IPS-15b (cell line): Measurements from ENCODE around the gene DOK3.
"Not testable (repeated sequence)": the region's sequence is repeated elsewhere in the genome, so short reads cannot be mapped to it uniquely, and the experiment has no call there.

Experiments used
- H3K27me3 ChIP-seq: one replicate; pipeline ENCODE4 v1.6.1; 2013; ENCODE audit warnings: low read length; ENCODE audit not compliant: control insufficient read depth, insufficient read depth
- H3K36me3 ChIP-seq: one replicate; pipeline ENCODE4 v1.6.1; 2013; ENCODE audit warnings: low read length; ENCODE audit not compliant: control insufficient read depth, insufficient read depth
- H3K4me1 ChIP-seq: one replicate; pipeline ENCODE4 v1.6.1; 2013; ENCODE audit warnings: mild to moderate bottlenecking, low read length; ENCODE audit not compliant: control insufficient read depth, insufficient read depth
- H3K4me3 ChIP-seq: one replicate; pipeline ENCODE4 v1.5.1; 2013; ENCODE audit warnings: low read depth, low read length
- H3K9ac ChIP-seq: one replicate; pipeline ENCODE4 v1.6.1; 2013; ENCODE audit warnings: low read depth, mild to moderate bottlenecking, low read length
- H3K9me3 ChIP-seq: one replicate; pipeline ENCODE4 v1.6.1; 2013; ENCODE audit warnings: mild to moderate bottlenecking, low read length; ENCODE audit not compliant: control insufficient read depth, insufficient read depth

DOK3 gene

DNA sequence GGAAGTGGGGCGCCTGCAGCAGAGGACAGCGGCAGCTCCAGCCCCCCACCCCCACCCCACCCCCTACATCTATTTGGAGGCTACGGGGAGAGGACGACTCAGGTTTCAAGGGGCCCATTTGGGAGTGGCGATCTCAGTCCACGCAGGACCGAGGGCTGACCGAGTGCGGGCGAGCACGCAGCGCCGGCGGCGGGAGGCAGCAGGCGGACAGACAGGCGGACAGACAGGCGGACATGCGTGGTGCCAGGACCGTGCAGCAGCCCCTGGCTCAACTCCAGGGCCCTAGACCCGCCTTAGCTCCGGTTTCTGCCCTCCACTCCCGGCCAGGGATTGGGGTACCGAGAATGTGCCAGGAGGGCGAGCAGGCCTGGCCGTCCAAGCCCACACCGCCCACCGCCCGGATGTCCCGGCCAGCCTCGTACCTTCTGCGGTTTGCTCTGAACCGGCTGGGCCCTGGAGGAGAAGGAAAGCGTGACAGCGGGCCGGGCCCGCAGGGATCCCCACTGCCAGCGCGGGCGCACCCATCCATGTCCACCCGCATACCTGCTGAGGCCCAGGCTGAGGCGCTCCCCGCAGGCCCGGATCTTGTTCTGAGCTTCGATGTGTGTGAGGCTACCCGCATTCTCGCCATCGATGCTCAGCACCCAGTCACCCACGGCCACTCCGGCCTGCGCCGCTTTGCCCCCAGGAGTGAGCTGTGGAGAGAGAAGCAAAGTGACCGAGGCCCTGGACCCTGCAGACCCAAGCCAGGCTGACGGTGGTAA, 17.5 kb downstream of the DOK3 start:
- H3K36me3 ChIP-seq = peaks cover 49% of the 10 kb centered on the region
- no peaks in the 10 kb centered on the region for H3K9me3 ChIP-seq
- H3K9ac ChIP-seq = no peak overlapping the region
- peaks cover 14% of the 10 kb centered on the region for H3K4me1 ChIP-seq
- no peak overlapping the region for H3K4me3 ChIP-seq
- no peaks in the 10 kb centered on the region for H3K27me3 ChIP-seq

DNA sequence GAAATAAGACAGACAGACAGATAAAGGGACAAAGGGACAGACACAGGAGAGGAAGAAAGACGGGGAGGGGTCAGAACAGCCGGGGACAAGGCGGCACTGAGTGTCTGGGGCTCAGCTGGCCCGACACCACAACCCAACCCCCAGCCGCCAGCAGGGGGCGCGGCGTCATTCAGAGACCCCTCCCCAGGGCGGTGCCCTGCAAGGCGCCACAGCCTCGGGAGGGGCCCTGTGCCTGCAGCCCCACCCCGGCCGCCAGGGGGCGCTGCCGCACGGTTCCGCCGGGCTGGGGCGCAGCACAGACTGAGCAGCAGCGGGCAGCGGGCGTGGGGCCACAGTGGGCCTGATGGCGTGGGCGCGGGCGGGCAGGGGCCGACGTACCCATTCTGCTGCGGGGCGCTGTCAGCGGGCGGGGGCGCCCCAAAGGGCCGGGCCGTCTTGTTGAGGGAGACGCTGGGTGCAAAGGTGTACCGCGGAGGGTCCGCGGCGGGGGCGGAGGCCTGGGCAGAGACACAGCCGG, 18.1 kb downstream of the DOK3 start:
- no peaks in the 10 kb centered on the region for H3K9me3 ChIP-seq
- H3K4me1 ChIP-seq = peaks cover 14% of the 10 kb centered on the region
- peaks cover 51% of the 10 kb centered on the region for H3K36me3 ChIP-seq
- no peak overlapping the region for H3K4me3 ChIP-seq
- H3K9ac ChIP-seq = no peak overlapping the region
- H3K27me3 ChIP-seq = no peaks in the 10 kb centered on the region

DNA sequence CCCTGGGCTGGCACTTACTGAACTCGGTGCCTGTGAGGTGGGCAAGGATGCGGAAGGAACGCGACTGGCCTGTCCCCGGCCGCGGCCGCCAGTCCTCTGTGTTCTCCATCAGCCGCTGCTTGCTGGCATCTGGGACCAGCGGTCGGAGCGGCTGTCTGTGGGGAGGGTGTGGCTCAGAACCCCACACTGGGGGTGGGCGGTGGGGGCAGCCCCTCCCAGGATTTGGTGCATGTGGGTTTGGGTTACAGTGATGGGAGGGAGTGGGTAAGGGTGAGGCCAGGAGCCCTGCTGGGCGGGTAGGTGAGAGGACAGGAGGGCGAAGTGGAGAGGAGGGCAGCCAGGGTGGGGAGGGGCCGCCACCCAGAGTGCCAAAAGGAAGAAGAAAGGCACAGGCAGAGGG, 18.6 kb downstream of the DOK3 start:
- H3K4me1 ChIP-seq = peaks cover 12% of the 10 kb centered on the region
- H3K9ac ChIP-seq = no peak overlapping the region
- no peak overlapping the region for H3K4me3 ChIP-seq

DNA sequence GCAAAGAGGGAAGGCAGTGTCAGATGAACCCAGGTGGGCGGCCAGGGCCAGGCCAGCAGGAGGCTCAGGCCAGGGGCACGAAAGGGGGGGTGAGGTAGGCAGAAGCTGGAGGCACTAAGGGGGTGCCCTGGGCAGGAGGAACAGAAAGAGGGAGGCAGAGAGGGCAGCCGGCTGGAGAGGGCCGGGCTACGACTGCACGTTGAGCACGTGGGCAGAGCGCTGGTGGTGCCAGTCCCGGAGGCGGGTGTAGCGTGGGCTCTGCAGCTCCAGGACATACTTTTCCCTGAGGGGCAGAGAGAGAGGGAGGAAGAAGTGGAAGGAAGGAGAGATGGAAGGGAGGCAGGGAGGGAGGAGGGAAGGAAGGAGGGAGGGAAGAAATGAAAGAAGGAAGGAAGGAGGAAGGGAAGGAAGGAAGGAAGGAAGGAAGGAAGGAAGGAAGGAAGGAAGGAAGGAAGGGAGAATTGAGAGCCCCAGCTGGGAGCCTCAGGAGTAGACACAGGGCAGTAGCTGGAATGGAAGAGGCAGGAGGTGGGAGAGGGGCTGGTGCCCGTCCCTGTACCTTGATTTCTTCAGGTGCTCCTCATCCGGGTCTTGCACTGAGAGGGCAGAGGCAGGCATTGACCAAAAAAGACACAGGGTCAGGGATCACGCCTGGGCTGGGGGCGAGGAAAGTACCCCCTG, 19.2 kb downstream of the DOK3 start:
- H3K4me1 ChIP-seq = peaks cover 8% of the 10 kb centered on the region
- H3K9ac ChIP-seq = no peak overlapping the region
- H3K9me3 ChIP-seq = no peaks in the 10 kb centered on the region
- H3K36me3 ChIP-seq = peaks cover 49% of the 10 kb centered on the region
- no peak overlapping the region for H3K4me3 ChIP-seq
- H3K27me3 ChIP-seq = no peaks in the 10 kb centered on the region

More for the DNA sequence above, 18.6 kb downstream of the DOK3 start:
- peaks cover 51% of the 10 kb centered on the region for H3K36me3 ChIP-seq
- H3K27me3 ChIP-seq = no peaks in the 10 kb centered on the region
- no peaks in the 10 kb centered on the region for H3K9me3 ChIP-seq

DNA sequence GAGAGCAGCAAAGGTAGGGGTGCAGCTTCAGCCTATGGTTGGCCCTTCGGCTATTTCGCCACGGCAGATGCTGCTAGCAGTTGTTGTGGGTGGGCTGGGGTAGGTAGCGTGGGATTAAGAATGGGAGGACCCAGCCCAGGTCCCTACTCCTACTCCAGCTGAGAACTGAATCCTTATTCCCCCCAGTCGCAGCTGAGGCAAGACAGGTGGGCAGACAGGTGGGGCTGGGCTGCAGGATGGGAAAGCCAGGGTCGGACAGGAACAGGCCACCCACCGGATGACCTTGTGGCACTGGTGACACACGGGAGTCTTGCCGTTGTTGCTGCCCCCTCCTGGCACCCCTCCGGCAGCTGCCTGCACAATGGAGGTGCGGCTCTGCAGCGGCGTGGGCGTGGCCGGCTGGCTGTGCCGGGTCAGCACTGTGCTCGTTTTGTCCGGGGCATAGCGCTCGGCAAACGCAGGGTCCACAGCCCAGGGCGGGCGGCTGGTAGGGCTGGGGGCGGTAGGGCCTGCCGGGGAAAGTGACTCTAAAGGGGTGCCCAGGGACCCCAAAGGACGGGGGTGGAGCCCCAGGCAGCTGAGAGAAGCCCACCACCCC, 20.4 kb downstream of the DOK3 start:
- Histone ChIP-seq H3K27me3 (no peaks in the 10 kb centered on the region), H3K9me3 (no peaks in the 10 kb centered on the region), H3K4me1 (peaks cover 3% of the 10 kb centered on the region), H3K9ac (no peak overlapping the region), H3K4me3 (no peak overlapping the region), H3K36me3 (peaks cover 53% of the 10 kb centered on the region)

DNA sequence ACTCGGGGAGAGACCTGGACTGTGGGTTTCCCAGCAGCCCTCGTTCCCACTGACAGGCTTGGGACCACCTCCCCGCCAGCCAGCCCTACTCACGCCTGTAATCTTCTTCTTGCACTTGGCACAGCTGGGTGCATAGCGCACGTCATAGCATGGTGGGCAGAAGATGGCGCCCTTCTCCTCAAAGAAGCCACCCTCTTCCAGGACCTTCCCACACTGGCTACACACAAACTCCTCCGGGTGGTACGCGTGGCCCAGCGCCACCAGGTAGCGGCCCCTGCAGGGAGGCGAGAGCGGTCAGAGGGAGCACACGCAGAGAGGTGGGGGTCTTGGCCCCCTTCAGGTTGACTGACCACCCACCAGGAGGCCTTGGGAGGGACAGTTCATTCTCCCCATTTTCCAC, 21.7 kb downstream of the DOK3 start:
- no peaks in the 10 kb centered on the region for H3K9me3 ChIP-seq
- no peaks in the 10 kb centered on the region for H3K27me3 ChIP-seq
- peaks cover 63% of the 10 kb centered on the region for H3K36me3 ChIP-seq
- peaks cover 3% of the 10 kb centered on the region for H3K4me1 ChIP-seq
- H3K4me3 ChIP-seq = no peak overlapping the region
- H3K9ac ChIP-seq = no peak overlapping the region

DNA sequence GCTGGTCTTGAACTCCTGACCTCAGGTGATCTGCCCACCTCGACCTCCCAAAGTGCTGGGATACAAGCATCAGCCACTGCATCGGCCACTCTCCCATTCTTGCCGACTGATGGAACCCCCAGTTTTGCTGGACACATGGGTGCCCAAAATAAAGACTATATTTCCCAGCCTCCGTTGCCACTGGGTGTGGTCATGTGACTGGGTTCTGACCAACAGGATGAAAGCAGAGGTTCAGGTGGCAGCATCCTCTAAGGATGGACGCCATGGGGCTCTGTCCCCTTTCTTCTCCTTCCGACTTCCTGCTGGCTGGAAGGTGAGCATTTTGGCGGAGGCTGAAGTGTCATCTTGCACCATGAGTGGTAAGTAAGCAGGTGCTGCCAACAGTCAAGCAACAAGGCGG, 22.5 kb downstream of the DOK3 start:
- H3K4me1 ChIP-seq = peaks cover 3% of the 10 kb centered on the region
- no peak overlapping the region for H3K4me3 ChIP-seq
- H3K9ac ChIP-seq = no peak overlapping the region
- H3K9me3 ChIP-seq = no peaks in the 10 kb centered on the region
- H3K27me3 ChIP-seq = no peaks in the 10 kb centered on the region
- peaks cover 62% of the 10 kb centered on the region for H3K36me3 ChIP-seq

DNA sequence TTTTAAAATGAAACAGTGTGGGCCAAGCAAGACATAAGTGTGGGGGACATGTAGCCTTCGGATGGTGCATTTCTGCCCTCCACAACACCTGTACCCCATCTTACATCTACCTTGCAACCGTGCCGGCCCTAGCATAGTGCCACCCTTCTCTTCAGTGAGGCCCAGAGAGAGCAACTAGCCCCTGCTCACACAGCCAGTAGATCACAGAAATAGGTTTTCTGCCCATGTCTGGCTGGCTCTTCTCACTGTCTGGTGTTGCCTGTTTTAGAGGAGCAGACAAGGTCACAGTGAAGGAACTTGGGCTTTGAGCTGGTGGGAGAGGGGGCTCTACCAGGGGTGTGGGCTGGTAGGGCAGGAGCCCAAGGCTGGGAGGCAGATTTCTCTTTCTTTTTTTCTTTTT, 23.4 kb downstream of the DOK3 start:
- Histone ChIP-seq H3K9ac (no peak overlapping the region), H3K4me1 (peaks cover 2% of the 10 kb centered on the region), H3K9me3 (no peaks in the 10 kb centered on the region), H3K36me3 (peaks cover 61% of the 10 kb centered on the region), H3K4me3 (no peak overlapping the region), H3K27me3 (no peaks in the 10 kb centered on the region)

DNA sequence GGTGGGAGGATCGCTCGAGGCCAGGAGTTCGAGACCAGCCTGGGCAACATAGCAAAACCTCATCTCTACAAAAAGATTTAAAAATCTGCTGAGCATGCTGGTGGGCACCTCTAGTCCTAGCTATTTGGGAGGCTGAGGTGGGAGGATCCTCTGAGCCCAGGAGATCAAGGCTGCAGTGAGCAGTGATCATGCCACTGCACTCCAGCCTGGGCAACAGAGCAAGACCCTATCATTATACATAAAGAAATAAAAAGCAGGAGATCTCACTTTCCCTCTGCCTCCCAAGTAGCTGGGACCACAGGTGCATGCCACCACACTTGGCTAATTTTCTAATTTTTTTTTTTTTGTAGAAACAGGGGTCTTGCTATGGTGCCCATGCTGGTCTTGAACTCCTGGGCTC, 23.9 kb downstream of the DOK3 start:
- H3K36me3 ChIP-seq = peaks cover 56% of the 10 kb centered on the region
- not testable (repeated sequence) for H3K4me1 ChIP-seq, H3K9ac ChIP-seq, H3K4me3 ChIP-seq, H3K27me3 ChIP-seq, H3K9me3 ChIP-seq

DNA sequence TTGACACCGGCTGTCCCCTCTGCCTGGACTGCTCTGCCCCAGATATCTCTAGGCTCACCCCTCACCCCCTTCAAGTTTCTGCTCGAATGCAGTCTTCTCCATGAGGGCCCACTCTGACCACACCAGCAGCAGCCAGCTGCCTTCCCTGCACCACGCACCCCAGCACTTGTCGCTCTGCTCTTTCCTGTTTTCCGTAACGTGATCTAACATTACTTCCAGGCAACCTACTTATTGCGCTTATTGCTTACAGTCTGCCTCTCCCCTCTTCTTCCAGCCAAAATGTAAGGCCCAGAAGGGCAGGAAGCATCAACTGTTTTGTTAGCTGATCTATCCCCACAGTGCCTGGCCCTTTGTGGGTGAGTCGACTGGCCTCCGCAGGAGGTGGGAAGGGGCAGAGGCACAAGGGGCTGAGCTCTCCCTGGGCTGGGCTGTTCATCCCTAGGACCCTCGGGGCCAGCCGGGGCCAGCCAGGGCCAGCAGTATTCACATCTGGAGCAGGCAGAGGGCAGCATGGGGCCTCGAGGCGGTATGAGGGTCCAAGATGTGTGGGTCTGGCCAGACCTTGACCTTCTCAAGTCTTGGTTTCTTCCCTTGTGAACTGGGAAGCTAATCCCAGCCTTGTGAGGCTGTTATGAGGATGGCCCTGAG, 24.6 kb downstream of the DOK3 start:
- Histone ChIP-seq H3K4me3 (no peak overlapping the region), H3K27me3 (no peaks in the 10 kb centered on the region), H3K36me3 (peaks cover 49% of the 10 kb centered on the region), H3K9me3 (no peaks in the 10 kb centered on the region), H3K9ac (no peak overlapping the region), H3K4me1 (no peaks in the 10 kb centered on the region)

DNA sequence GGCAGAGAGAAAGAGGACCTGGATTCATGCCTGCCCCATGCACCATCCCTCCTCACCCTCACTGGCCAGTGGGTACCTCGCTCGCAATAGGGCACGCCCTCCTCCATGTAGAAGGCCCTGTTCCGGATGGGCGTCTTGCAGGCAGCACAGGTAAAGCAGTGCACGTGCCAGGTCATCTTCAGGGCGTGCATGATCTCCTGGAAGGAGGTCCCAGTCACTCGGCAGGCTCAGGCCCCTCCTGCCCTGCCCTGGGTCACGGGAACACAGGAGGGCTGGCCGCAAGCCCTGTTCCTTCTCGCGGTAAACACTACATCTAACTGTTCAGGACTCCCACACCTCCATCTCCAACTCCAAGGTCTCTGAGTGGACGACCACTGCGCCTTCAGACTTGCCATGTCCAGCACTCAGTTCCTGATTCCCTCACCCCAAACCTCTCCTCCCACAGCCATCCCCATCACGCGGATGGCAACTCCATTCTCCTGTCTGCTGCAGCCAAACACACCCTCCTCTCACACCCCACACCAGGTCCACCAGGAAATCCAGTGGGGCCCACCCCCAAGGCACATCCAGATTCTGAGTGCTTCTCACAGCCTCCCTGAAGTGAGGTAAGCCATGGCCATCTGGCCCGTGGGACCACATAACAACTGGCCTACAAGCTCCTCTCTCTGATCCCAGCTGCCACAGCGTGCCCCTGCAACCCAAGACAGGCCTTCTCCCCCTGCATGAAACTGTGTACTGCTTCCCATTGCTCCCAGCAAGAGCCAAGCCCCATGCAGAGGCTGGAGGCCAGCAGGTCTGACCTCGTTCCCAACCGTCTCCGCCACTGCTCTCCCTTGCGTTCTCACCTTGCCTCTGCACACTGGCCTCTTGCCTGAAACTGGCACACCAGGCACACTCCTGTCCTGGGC, 25.4 kb downstream of the DOK3 start:
- Histone ChIP-seq H3K9ac (no peak overlapping the region), H3K27me3 (no peaks in the 10 kb centered on the region), H3K4me3 (no peak overlapping the region), H3K9me3 (no peaks in the 10 kb centered on the region), H3K36me3 (peaks cover 41% of the 10 kb centered on the region), H3K4me1 (no peaks in the 10 kb centered on the region)
